Hematopoietic multipotent progenitor cell (in vitro differentiated cells): Measurements from ENCODE around the gene TMEM88. TPM values are rescaled to one million over a fixed set of nuclear protein-coding genes. Genes with fewer than 3 reads are reported as not detected.

Experiments
- DNase-seq, 3 donors: peaks; one replicate each; pipeline ENCODE4 v3.0.0-alpha.2; 2011 to 2015; ENCODE audit warnings: low read depth in 2 of 3, low spot score in 2 of 3
- total RNA-seq: library from RNA; depleted of rRNA; stranded (reverse); fragments of >200 nt; gene quantifications from one replicate; pipeline ENCODE4 v1.2.3, GENCODE V29; 2012

TMEM88 gene
- total RNA-seq, 1 donor = 4.6 TPM

DNA sequence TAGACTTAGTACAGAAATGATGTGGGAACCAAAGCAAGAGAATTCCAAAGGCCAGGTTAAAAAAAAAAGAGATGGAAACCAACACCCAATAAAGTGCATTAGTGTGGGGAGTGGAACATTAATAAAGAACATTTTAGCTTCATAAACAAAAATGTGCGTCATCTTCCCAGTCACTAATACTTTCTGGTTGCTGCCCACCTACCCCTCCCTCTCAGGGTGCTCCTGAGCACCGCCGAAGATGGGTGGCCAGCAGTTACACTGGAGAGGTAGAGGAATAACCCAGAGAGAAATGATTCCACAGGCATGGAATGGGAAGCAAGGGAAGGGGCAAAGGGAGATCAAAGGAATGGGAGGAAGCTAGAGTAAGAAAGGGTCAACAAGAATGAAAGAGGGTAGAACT is 27.8 kb downstream of the TMEM88 start:
- DNase-seq = no peak

DNA sequence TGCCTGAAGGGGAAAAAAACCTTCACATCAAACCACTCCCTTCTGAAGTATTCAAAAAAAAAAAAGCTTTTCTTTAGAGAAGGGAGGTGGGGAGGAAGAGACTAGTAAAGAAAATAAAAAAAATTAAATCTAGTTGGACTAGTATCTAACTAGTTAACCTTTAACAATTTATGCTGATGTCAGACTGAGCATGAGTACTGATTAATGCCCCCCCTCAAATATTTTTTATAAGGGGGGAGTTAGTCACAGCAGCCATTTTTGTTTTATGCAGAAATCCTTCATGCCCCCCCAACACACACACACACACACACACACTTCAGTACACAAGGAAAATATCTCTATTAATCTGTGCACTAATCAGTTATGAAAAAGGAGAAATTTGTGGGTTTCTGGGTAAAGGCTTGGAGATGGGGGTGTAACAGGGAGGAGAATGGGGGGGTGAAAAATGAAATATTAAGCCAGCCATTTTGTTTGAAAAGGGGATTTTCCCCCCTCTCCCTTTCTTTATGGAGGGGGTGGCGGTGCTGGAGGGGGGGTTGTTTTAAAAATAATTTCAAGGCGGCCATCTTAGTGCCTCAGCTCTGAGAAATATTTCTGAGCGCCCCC is 29.0 kb downstream of the TMEM88 start:
- DNase-seq = peak in 2 of 3 donors; percentile 68 to 72

DNA sequence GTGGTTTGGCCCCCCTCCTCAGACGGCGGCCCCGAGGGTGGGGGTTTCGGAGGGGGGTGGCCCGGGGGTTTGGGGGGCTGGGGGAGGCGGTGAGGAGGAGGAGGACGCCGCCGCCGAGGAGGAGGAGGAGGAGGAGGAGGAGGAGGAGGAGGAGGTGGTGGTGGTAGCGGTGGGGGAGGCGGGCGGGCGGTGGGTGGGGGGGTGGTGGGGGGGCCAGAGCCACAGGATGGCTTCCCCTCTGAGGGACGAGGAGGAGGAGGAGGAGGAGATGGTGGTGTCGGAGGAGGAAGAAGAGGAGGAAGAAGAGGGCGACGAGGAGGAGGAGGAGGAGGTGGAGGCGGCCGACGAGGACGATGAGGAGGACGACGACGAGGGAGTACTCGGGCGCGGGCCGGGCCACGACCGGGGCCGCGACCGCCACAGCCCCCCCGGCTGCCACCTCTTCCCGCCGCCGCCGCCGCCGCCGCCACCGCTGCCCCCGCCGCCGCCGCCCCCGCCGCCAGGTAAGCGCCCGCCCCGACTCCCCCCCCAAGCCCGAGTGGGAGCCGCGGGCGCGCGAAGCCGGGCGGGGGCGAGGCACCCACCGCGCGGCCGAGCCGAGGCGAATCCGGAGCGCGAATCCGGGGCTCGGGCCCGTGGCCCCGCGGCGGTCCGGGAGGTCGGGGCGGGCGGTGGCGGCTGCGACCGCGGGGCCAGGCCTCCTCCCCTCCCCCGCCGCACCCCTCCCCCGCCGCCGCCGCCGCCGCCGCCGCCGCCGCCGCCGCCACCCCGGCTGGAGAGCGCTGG is 29.9 kb downstream of the TMEM88 start:
- peak in 1 of 3 donors; percentile 15 for DNase-seq

DNA sequence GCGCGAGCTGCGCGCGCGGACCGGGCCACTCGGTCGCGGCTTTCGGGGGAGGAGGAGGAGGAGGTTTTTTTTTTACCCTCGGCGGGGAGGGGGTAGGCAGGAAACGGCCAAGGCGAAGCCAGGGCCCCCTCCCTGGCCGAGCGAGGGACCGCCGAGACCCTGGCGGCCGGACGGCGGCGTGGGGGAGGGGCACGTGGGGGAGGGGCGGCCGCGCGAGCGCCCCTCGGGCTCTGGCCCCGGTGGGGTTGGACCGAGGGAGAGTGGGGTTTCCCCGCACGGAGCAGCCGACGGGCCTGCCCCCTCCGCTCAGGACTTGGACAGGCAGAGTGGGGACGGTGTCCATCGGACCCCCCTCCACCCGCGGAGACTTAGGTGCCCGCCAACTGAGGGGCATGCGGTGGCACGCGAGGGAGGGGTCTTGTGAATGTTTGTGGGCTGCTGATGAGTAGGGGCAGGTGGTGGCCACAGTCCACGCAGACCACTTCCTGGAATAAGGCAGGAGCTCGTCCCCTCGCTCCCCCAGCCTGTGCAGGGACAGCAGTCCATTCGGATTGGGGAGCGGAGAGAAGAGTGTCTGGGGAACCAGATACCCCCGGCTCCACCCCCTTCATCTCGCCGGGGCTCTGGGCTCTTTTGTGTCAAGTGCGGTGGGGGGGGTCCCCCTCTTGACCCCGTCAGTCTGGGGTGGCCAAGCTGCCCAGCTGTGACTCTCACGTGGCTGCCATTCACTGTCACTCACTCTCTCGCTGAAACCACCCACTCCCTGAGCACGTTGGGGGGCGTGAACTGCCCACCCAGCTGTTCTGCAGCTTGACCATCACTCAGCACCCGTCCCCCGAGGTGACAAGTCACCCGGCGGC is 30.7 kb downstream of the TMEM88 start:
- DNase-seq = peak in 2 of 3 donors; percentile 44 to 47

DNA sequence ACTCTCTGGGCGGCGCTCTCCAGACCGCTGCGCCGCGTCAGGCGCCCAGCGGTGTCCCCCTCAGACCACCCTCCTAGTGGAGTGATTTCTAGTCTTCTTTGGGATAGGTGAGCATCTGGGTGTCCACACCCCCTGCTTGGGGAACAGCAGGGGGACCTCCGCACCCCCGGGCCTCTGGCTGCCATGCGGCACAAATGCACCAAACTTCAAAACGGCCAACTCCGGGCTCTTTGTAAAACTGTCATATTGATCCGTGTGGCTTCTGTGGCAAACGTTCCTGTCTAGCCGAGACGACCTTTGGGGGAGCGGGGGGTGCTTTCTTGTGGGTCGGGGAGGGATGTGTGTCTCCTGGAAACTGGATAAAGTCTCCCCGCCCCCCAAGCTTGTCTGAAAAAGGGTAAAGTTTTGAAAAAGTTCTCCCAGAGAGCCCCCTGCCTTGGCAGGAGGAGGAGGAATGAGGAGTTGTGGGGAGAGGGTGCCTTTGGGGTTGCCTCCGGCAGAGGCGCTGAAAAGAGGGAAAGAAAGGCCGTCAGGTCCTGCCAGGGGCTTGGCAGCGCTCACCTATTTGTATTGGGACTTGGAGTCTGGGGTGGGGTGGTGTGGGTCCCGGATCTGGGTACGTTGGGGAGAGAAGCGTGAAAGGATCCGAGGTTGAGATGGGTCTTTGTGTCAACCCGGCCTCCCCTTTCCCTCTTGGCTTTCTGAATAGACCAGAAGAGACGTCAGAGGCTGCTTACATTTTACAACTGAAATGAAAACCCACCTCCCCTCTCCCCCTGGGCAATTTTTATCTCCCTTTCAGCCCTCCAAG is 31.6 kb downstream of the TMEM88 start:
- DNase-seq = peak in 1 of 3 donors; percentile 33

DNA sequence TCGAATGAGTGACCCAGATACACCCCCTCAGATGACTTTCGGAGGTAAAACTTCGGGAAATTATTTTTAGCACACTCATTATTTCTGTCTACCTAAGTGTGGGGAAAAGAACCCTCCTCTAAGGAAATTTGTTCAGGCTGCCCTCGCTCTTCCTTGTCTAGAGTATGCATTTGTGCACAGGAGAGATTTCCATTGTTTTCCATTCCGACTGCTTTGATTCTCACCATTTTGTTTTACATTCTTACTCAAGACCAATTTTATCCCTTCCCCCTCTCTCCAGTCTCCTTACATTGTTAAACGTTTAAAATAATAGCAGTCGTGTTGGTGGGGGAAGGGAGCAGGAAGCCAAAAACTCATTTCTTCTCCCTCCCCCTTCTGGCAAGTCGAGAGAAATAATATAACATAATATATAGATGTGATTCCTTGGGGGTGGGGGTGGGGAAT is 32.2 kb downstream of the TMEM88 start:
- no peak for DNase-seq

DNA sequence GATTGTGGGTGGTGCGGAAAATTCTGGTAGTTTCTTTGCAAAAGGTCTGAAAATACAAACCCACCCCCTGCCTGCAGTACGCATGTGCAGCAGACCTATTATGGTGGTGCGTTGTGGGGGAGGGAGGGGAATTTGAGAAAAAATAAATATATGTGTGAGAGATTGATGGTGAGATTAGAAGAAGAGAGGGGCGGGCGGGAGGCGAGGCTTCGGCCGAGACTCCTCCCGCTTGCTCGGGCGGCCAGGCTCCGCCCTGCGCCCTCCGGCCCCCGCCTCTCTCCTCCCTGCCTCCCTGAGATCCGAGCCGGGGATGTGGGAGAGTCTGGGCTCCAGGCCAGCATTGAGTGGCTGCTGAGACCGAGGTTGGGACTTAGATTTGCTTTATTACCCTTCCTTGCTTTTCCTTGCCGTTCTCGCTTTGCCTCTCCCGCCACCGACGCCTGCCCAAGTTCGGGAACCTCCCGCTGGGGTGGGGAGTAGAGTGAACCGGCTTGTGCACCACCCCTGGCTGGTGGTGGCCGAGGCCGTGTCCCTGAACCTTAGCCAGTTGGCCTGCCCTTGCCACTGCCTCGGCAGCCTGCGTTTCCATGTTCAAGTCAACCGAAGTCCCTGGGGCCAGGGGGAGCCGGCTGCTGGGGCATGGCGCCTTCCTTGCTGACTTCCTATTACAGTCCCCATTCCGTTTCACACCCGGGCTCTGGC is 32.8 kb downstream of the TMEM88 start:
- DNase-seq = peak; percentile 74 to 96 (median 92)

DNA sequence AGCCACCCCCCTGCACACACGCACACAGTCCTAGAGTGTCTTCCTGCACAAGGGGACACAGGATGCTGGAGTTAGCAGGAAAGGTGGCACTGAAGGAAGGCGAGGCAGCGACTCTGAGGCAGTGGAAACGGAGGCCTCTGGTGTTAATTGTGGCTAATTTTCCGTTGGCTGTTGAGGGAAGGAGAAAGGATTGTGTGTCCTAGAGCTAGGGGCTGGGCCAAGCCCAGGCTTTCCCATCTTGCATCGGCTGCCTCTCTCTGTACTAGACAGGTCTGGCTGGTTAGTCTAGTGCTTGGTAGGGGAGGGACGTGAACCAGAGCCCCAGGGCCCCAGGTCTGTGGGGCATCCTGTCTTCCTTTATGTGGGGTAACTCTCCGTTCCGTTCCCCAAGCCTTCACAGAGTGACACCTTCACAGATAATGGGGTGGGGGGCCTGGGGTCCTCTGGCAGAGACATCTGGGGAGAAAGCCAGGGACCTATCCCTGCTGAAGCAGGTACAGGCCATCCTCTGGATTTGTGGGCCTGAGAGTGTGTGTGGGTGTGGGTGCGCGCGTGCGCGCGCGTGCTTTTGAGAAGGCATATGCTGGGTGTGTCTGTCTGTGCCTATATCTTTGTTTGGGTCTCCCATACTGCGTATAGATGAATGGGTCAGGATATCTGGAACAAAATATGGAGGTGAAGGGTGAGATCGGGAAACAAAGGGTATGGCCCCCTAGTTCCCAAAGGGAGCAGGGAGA is 33.5 kb downstream of the TMEM88 start, which contains the start of gene CHD3:
CHD3 (plus strand) TSS at position 606 of the 737 bp plus-strand sequence. CDS start 212 bp downstream, outside the sequence.
- DNase-seq = peak in 1 of 3 donors; percentile 11

DNA sequence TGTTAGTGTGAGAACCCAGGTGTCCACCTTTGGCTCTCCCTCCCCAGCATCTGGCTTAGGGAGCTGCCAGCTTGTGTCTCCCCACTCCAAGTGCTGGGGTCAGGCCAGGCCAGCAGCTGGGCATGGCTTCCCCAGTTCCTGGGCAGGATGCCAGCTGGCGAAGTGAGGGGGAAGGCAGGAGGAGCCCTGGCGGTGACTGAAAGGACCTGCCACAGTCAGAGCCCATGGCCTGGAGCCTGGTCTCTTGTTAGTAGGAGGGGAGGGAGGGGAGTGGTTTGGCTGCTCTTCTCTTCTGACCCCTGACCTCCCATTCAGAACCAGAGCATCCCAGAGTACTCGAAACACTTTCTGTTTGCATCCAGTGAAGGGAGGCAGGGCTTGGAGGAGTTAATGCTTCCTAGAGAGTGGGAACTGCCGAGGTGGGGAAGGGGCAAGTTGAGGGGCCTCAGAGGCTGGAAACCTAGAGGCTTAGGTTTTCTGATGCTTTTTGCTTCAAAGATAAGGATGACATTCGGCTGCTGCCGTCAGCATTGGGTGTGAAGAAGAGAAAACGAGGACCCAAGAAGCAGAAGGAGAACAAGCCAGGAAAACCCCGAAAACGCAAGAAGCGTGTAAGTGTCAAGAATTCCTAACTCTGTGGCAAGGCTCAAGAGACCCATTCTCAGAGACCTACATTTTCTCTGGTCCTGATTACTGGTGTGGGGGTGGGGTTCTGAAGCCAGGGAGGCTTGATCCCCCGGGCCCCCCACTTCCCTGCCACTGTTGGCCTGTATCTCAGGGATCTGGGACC is 34.5 kb downstream of the TMEM88 start:
- DNase-seq = peak in 2 of 3 donors; percentile 89 to 94

DNA sequence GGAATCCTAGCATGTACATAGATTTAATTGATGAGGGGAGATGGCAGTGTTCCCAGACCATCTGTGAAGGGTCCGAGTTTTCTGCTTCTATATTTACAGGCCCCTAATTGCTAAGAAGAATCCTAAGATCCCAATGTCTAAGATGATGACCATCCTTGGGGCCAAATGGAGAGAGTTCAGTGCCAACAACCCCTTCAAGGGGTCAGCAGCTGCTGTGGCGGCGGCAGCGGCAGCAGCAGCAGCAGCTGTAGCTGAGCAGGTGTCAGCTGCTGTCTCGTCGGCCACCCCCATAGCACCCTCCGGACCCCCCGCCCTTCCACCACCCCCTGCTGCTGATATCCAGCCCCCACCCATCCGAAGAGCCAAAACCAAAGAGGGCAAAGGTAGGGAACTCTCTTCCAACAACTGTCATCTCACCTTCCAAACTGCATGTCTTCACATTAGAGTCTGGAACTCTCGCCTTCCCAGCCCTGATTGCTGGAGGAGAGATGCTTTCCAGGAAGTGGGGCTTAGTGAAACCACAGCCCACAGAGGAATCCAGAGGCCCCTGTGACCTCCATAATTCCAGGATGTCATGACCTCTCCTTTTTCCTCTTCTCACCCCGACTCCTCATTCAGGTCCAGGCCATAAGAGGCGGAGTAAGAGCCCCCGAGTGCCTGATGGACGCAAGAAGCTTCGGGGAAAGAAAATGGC is 38.5 kb downstream of the TMEM88 start:
- DNase-seq = no peak

DNA sequence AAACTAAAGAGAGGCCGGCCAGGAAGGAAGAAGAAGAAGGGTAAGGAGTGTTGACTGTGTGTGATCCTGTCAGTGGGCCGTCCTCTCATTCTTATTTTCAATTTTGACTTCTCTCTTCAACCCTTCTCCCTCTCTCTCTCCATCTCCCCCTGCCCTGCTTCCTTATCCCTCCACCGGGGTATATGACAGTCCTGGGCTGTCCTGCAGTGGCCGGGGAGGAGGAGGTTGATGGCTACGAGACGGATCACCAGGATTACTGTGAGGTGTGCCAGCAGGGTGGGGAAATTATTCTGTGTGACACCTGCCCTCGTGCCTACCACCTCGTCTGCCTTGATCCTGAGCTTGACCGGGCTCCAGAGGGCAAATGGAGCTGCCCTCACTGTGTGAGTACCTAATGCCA is 39.4 kb downstream of the TMEM88 start:
- no peak for DNase-seq

DNA sequence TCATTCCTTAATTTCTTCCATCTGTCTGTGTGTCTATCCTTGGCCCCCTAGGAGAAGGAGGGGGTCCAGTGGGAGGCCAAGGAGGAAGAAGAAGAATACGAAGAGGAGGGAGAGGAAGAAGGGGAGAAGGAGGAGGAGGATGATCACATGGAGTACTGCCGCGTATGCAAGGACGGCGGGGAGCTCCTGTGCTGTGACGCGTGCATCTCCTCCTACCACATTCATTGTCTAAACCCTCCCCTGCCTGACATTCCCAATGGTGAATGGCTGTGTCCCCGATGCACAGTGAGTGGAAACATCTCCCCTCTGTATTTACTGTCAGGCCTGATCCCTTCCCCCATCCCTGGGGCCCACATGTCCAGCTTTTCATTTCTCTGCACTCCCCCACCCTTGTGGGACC is 40.0 kb downstream of the TMEM88 start:
- DNase-seq = no peak

DNA sequence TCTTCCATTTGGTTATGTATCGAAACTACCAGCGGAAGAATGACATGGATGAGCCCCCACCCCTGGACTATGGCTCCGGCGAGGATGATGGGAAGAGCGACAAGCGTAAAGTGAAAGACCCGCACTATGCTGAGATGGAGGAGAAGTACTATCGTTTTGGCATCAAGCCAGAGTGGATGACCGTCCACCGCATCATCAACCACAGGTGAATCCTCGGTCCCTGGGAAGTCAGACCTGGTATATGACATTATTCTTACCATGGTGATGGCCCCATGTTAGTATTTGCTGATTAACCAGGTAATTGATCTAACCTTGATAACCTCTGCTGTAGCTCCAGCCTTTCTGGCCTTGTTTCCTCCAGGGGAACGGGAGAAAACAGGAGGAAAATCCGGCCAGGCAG is 42.2 kb downstream of the TMEM88 start:
- no peak for DNase-seq

DNA sequence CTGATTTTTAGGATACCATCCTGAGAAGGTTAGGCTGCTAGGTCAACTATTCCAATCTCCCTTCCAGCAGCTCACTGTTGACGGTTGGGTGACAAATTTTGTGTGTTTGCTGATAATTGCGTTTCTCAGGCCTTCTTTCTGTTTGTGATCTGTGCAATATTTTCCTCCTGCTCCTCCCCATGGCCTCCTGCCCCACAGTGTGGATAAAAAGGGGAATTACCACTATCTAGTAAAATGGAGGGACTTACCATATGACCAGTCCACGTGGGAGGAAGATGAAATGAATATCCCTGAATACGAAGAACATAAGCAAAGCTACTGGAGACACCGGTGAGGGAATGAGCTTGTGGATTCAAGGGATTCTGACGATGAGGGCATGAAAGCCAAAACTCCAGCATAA is 42.9 kb downstream of the TMEM88 start:
- DNase-seq = peak in 2 of 3 donors; percentile 69 to 86

DNA sequence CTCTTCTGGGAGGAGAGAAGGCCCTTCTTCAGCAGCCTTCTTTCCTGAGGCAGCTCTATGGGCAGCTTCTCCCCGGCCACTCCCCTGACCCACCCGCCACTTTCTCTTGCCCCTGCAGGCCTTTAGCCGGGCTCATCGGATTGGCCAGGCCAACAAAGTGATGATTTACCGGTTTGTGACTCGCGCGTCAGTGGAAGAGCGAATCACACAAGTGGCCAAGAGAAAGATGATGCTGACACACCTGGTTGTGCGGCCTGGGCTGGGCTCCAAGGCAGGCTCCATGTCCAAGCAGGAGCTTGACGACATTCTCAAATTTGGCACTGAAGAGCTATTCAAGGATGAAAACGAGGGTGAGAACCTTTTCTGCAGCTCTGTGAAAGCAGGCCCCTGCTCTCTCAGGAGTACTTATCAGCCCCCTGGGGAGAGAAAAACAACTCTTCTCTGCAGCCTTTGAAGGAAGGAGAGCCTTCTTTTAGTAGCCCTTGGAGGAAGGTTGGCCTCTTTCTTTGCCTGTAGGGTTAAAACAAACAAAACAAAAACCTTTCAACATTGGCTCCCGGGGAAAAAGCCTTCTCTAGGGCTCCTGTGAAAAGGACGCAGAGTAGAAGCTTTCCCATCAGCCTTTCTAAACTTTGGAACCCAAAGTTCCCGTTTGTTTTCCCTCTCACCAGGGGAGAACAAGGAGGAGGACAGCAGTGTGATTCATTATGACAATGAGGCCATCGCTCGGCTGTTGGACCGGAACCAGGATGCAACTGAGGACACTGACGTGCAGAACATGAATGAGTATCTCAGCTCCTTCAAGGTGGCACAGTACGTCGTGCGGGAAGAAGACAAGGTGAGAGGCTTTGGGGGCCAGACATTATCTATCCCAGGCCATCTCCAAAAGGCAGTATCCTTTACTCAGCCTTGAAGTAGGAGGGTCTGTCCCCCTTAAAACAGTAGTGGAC is 48.6 kb downstream of the TMEM88 start:
- DNase-seq = no peak
